SW 1271 (cell line): ENCODE data around the gene TC2N.
"Not testable (repeated sequence)": the region's sequence is repeated elsewhere in the genome, so short reads cannot be mapped to it uniquely, and the experiment has no call there.

Source experiments
- DNase-seq, 2 experiments: peaks; one replicate each; lab custom pipeline; 2025; lab: John Stamatoyannopoulos, UW

TC2N gene

GRCh38 chr14:91889477-91890211 is 22.3 kb upstream of the TC2N start:
- no peak for DNase-seq

- no peak for DNase-seq
Measured at GRCh38 chr14:91888641-91889476, 21.5 kb upstream of the TC2N start.

- DNase-seq = no peak
Measured at GRCh38 chr14:91886961-91887360, 19.6 kb upstream of the TC2N start.

GRCh38 chr14:91885839-91886238 is 18.5 kb upstream of the TC2N start:
- DNase-seq = no peak

- DNase-seq = no peak
Measured at GRCh38 chr14:91885113-91885712, 17.9 kb upstream of the TC2N start.

GRCh38 chr14:91884664-91885063 is 17.3 kb upstream of the TC2N start:
- no peak for DNase-seq

GRCh38 chr14:91883753-91884152 is 16.4 kb upstream of the TC2N start:
- no peak for DNase-seq

- DNase-seq = no peak
Measured at GRCh38 chr14:91882776-91883175, 15.4 kb upstream of the TC2N start.

GRCh38 chr14:91882369-91882768 is 15.0 kb upstream of the TC2N start:
- no peak for DNase-seq

- DNase-seq = no peak
Measured at GRCh38 chr14:91879196-91879595, 11.9 kb upstream of the TC2N start.

GRCh38 chr14:91878274-91878673 is 10.9 kb upstream of the TC2N start:
- DNase-seq = no peak

GRCh38 chr14:91877376-91877915 is 10.1 kb upstream of the TC2N start:
- DNase-seq = no peak

GRCh38 chr14:91876492-91876891 is 9.2 kb upstream of the TC2N start:
- no peak for DNase-seq

- no peak for DNase-seq
Measured at GRCh38 chr14:91875525-91876286, 8.4 kb upstream of the TC2N start.

GRCh38 chr14:91873471-91874415 is 6.4 kb upstream of the TC2N start:
- DNase-seq = no peak

- DNase-seq = no peak
Measured at GRCh38 chr14:91872517-91873470, 5.5 kb upstream of the TC2N start.

- no peak for DNase-seq
Measured at GRCh38 chr14:91872011-91872501, 4.7 kb upstream of the TC2N start.

- not testable (repeated sequence) for DNase-seq
Measured at GRCh38 chr14:91871401-91871800, 4.1 kb upstream of the TC2N start.

- DNase-seq = no peak
Measured at GRCh38 chr14:91870890-91871289, 3.6 kb upstream of the TC2N start.
